Suprapubic skin (tissue), 3 donors: ENCODE data around the gene SORL1-AS1.

Experiments
- CTCF ChIP-seq, 2 donors: fragments of 200-600 bp in 1 of 2; fragments of 450-650 bp in 1 of 2; sonication (generic) in 1 of 2; IDR thresholded peaks; one replicate each; pipeline ENCODE4 v1.5.1; 2016 to 2019; ENCODE audit warnings: antibody characterized with exemption in 2 of 2, mild to moderate bottlenecking in 1 of 2, moderate library complexity in 1 of 2
- EP300 ChIP-seq: sonication (generic); formaldehyde crosslinking; IDR thresholded peaks from one replicate; pipeline ENCODE4 v1.6.1; 2017; ENCODE audit warnings: antibody characterized with exemption
- POLR2A ChIP-seq, 2 donors: fragments of 450-650 bp; IDR thresholded peaks; one replicate each; pipeline ENCODE4 v1.6.1; 2017; ENCODE audit warnings: antibody characterized with exemption in 2 of 2, mild to moderate bottlenecking in 2 of 2, moderate library complexity in 2 of 2

GRCh38 chr11:121482231-121483129 lies 29.7 kb upstream of the SORL1-AS1 start:
- no peak for TF ChIP-seq CTCF (IDR thresholded peaks at IDR 0.05)
- no peak for TF ChIP-seq POLR2A (IDR thresholded peaks at IDR 0.05)
- TF ChIP-seq EP300: no peak
